Measurements from ENCODE around the gene SFMBT2. TPM values are rescaled to one million over a fixed set of nuclear protein-coding genes. Genes with fewer than 3 reads are reported as not detected.

SFMBT2 gene
- total RNA-seq, 6 experiments from 2014 or later: 0.03 to 0.12 (median 0.06) TPM

DNA sequence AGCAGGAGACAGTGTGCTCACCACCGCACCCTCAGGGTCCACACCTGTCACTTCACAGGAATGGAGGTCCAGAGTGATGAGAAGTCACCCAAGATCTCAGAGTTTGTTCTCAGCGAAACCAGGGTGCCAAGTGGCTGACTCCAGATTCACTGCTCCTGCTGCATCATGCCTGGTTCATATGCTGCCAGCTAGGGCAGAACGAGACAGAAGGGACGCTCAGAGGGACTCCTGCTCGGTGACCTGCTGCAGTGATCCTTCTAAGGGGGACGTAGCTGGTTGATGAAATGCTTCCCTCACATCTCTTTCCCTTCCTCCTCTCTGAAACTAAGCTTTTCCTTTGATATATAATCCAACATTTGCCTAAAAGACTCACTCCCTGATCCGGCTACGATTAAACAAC lies 248.5 kb downstream of the SFMBT2 start:
- no peak for DNase-seq
- peaks cover 63% of the 10 kb centered on the region for H3K9me3 Mint-ChIP-seq
- TF ChIP-seq, protein P1, sequence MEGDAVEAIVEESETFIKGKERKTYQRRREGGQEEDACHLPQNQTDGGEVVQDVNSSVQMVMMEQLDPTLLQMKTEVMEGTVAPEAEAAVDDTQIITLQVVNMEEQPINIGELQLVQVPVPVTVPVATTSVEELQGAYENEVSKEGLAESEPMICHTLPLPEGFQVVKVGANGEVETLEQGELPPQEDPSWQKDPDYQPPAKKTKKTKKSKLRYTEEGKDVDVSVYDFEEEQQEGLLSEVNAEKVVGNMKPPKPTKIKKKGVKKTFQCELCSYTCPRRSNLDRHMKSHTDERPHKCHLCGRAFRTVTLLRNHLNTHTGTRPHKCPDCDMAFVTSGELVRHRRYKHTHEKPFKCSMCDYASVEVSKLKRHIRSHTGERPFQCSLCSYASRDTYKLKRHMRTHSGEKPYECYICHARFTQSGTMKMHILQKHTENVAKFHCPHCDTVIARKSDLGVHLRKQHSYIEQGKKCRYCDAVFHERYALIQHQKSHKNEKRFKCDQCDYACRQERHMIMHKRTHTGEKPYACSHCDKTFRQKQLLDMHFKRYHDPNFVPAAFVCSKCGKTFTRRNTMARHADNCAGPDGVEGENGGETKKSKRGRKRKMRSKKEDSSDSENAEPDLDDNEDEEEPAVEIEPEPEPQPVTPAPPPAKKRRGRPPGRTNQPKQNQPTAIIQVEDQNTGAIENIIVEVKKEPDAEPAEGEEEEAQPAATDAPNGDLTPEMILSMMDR (IDR thresholded peaks at IDR 0.05): no peak
- no peak overlapping the region for H3K4me3 Mint-ChIP-seq
- no peak overlapping the region for H3K27ac Mint-ChIP-seq
- H3K27me3 Mint-ChIP-seq (ENCODE audit: insufficient read depth): peaks cover 2% of the 10 kb centered on the region
- H3K36me3 Mint-ChIP-seq (ENCODE audit: low read depth): 0 out of 2 replicates have a peak, but pooled peaks cover 4% of the 10 kb centered on the region
- H3K4me1 Mint-ChIP-seq (ENCODE audit: low read depth): no peaks in the 10 kb centered on the region

DNA sequence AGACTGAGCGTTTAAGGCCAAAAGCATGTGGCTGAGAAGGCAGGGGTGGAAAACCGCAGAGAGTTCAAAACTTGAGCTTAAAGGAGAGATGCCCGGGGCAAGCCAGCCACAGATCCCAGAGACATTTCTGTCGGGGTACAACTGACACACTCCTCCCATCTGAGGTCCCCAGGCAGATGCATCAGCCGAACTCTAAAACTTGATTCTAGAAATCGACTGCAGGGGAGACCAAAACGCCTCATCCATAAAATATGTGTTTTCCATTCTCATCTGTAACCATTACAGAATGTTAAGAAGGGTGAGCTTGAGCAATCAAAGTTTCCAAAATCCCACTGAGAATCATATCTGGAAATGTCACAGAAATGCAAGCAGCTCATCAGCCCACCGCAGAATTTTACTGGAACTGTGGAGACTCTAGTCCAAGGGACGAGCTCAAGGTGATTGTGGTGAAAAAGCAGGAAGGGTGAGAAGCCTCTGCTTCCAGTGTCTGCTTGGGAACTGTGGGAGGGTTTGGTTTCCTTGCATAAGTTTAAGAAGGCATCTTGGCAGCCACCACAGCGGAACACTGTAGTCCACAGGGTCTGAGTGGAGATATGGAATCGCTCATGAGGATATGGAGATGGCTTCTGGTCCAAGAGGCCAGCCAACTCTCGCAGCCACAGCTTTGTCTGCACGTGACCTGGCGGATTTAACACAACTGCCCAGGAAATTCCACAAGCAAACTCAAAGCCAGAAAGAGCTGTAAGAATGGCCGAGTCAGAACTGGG lies 249.2 kb downstream of the SFMBT2 start:
- no peak for DNase-seq
- Mint-ChIP-seq H3K36me3 (ENCODE audit: low read depth) (0 out of 2 replicates have a peak, but pooled peaks cover 4% of the 10 kb centered on the region), H3K27me3 (ENCODE audit: insufficient read depth) (peaks cover 2% of the 10 kb centered on the region), H3K4me1 (ENCODE audit: low read depth) (no peaks in the 10 kb centered on the region), H3K4me3 (no peak overlapping the region), H3K27ac (no peak overlapping the region), H3K9me3 (peaks cover 63% of the 10 kb centered on the region)
- TF ChIP-seq, protein P1 (IDR thresholded peaks at IDR 0.05): no peak

DNA sequence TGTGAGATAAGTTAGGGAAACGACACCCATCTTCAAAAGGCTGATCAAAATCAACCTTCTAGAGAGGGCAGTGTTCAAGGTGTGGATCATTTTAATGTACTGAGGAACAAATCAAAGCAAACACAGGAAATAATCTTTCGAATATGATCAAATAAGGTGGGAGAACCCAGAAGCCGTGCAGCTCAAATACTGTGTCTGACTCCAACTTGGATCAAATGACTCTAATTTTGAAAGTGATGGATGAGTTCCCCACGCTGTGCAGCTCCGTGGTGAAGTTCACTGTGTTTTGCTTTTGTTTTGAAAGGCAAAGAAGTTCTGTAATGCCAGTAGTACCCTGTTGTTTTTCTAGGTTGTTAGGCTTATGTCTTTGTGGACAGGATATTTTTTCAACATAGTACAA lies 250.9 kb downstream of the SFMBT2 start:
- H3K27ac Mint-ChIP-seq: no peak overlapping the region
- H3K4me1 Mint-ChIP-seq (ENCODE audit: low read depth): no peaks in the 10 kb centered on the region
- 0 out of 2 replicates have a peak, but pooled peaks cover 4% of the 10 kb centered on the region for H3K36me3 Mint-ChIP-seq (ENCODE audit: low read depth)
- no peak for DNase-seq
- H3K27me3 Mint-ChIP-seq (ENCODE audit: insufficient read depth): peaks cover 2% of the 10 kb centered on the region
- TF ChIP-seq, protein P1 (IDR thresholded peaks at IDR 0.05): no peak
- H3K4me3 Mint-ChIP-seq: no peak overlapping the region
- peaks cover 72% of the 10 kb centered on the region for H3K9me3 Mint-ChIP-seq

DNA sequence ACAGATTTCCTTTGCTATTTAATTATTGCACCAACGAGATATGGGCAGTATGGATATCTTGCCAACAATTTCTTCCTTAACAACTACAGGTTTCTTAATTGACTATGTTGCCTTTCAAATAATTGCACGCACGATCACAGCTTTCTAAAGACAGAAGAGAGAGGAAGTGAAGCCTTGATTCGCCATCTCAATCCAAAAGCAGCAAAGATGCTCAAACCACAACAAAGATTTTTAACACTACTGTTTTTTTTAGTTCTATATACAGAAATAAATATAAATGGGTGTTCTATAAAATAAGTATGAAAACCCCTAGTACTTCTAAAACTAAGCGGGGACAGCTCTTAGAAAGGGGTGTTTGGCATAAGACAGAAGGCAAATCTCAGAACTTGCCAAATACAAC lies 251.3 kb downstream of the SFMBT2 start:
- no peaks in the 10 kb centered on the region for H3K4me1 Mint-ChIP-seq (ENCODE audit: low read depth)

DNA sequence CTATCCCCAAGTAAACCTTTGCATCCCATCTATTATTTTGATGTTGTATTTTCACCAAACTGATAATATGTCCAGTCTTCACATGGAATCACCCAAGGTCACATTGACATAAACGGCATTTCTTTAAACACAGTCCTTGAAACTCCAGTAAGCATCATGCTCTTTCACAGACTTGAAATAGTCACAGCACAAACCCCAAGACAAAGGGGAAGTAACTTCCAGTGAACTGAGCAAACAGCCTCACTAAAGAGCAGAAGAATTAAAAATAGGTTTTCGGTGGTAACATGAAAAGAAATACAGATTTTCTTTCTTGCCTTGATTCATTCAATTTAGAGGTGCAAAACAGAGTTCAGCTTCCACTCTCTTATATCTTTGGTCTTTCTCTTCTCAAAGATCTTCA lies 253.7 kb downstream of the SFMBT2 start:
- peaks cover 60% of the 10 kb centered on the region for H3K9me3 Mint-ChIP-seq
- TF ChIP-seq, protein P1 (IDR thresholded peaks at IDR 0.05): no peak
- H3K27me3 Mint-ChIP-seq (ENCODE audit: insufficient read depth): peaks cover 4% of the 10 kb centered on the region; the same call in 1 of the 2 replicates
- no peak overlapping the region for H3K27ac Mint-ChIP-seq
- H3K4me3 Mint-ChIP-seq: no peak overlapping the region
- no peak for DNase-seq
- H3K36me3 Mint-ChIP-seq (ENCODE audit: low read depth): 0 out of 2 replicates have a peak, but pooled peaks cover 4% of the 10 kb centered on the region
- H3K4me1 Mint-ChIP-seq (ENCODE audit: low read depth): no peaks in the 10 kb centered on the region

More for the DNA sequence above, 251.3 kb downstream of the SFMBT2 start:
- Mint-ChIP-seq H3K27ac (no peak overlapping the region), H3K9me3 (peaks cover 70% of the 10 kb centered on the region), H3K4me3 (no peak overlapping the region), H3K27me3 (ENCODE audit: insufficient read depth) (peaks cover 2% of the 10 kb centered on the region), H3K36me3 (ENCODE audit: low read depth) (0 out of 2 replicates have a peak, but pooled peaks cover 4% of the 10 kb centered on the region)
- no peak for DNase-seq
- TF ChIP-seq, protein P1 (IDR thresholded peaks at IDR 0.05): no peak

Data from HFFc6 (cell line).